Stimulated activated CD8-positive, alpha-beta memory T cell treated with anti-CD3 and anti-CD28 coated beads, Interleukin-4, amount 100 ng/mL, for 48 hours (primary cell): ENCODE data around the gene SLC1A4.
"Not testable (repeated sequence)": the region's sequence is repeated elsewhere in the genome, so short reads cannot be mapped to it uniquely, and the experiment has no call there.

Experiments
- DNase-seq: peaks from one replicate; pipeline ENCODE4 v3.0.0-alpha.2; 2020

The SLC1A4 gene

DNA sequence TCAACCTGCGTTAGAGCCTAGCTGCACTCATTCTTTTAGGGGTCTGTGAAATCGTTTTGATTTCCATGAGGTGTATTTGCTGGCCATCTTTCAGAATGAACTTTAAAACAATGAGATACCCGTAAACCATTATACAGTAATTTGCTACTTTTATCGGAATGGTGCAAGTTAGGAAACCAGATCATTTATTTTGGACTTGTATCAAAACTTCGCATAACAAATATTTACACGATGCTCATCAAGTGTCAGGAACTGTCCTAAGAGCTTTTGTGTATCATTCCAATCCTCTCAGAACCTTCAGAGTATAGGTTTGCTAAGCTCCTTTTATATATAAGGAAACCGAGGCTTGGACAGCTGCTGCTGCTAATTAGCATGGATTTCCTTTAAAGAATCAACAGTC lies 22.4 kb upstream of the SLC1A4 start:
- DNase-seq, result no peak

GRCh38 chr2:64967601-64968000 lies 21.6 kb upstream of the SLC1A4 start:
- no peak for DNase-seq

GRCh38 chr2:64969086-64969485 lies 20.1 kb upstream of the SLC1A4 start:
- DNase-seq, result not testable (repeated sequence)

DNA sequence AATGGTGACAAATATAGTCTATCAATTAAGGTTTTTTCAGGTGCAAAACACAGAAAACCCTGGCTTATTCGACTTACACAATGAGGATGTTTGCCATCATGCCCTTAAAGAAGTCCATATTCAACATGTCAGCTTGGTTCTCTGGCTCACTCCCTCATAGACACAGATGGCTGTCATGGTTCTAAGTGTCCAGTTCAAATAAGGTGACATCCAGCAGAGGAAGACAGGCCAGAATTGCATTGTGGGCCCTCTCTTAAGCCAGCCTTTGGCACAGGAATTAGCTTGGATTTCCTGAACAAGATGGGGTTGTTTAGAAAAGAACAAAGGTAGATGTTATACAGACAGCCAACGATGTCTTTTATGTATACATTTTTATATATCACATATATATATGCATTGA lies 18.7 kb upstream of the SLC1A4 start:
- no peak for DNase-seq

GRCh38 chr2:64972426-64972825 lies 16.8 kb upstream of the SLC1A4 start:
- no peak for DNase-seq

DNA sequence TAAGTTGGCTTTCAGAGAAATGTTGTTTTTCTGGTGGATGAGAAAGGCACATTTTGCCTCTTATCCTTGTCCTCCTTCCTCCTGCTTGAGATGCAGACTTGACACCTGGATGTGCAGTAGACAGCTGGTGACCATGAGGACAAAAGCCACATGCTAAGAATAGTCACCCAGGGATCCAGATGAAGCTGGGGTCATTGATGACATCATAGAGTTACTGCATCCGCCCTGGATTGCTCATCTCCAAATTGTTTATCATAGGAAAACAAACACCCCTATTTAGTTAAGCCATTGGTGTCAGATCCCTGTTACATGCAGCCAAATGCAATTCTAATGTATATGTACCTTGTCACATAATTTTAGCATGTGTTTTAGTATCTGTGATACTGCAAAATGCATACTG lies 16.3 kb upstream of the SLC1A4 start:
- DNase-seq, result no peak

- DNase-seq, result no peak
Measured at GRCh38 chr2:64975232-64975821, 13.9 kb upstream of the SLC1A4 start.

GRCh38 chr2:64976276-64976675 lies 12.9 kb upstream of the SLC1A4 start:
- DNase-seq, result no peak

- no peak for DNase-seq
Measured at GRCh38 chr2:64978514-64979268, 10.5 kb upstream of the SLC1A4 start.

GRCh38 chr2:64979744-64980143 lies 9.5 kb upstream of the SLC1A4 start:
- no peak for DNase-seq

- DNase-seq, result no peak
Measured at GRCh38 chr2:64980183-64980582, 9.0 kb upstream of the SLC1A4 start.

- DNase-seq, result no peak
Measured at GRCh38 chr2:64982311-64982857, 6.8 kb upstream of the SLC1A4 start.

DNA sequence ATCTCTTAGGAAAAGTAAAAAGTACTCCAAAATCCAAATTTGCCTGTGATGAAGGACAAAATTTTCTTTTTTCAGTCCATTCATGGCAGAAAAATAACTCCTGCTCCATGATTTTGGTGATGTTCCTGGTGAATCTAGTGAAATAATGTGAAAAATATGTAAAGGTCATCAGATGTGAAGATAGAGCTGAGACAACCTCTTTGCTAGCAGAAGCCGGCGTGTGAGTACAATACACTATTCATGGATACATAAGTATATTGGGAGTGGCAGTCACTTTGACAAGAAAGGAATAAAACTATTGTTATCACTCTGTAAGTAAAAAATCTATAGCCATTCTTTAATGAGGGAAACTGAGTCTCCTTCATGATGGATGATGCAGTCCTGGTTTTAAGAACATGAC lies 6.3 kb upstream of the SLC1A4 start:
- DNase-seq, result no peak

- no peak for DNase-seq
Measured at GRCh38 chr2:64985447-64985846, 3.8 kb upstream of the SLC1A4 start.

- DNase-seq, result no peak
Measured at GRCh38 chr2:64987001-64987955, 1.9 kb upstream of the SLC1A4 start.

DNA sequence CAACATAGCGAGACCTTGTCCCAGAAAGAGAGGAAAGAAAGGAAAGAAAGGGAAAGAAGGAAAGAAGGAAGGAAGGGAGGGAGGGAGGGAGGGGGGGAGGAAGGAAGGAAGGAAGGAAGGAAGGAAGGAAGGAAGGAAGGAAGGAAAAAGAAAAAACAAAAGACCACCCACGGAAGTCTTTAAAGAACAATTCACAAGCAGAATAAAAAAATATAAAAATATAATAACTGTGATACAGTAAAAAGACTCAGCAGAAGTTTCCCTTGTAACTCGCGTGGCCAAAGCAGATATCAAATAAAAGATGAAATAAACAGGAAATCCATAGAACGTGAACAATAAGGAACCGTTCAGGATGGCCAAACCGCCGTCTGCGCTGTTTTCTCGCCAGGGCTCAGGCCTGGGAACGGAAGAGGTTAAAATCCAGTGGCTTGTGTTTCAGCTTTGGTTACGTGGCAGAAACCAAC lies 1.2 kb upstream of the SLC1A4 start:
- no peak for DNase-seq

- peak; percentile 72 for DNase-seq
Measured at GRCh38 chr2:64988420-64989125, 626 bp upstream of the SLC1A4 start.

GRCh38 chr2:64989982-64990614 lies 899 bp downstream of the SLC1A4 start:
- no peak for DNase-seq

- DNase-seq, result no peak
Measured at GRCh38 chr2:64990876-64991275, 1.7 kb downstream of the SLC1A4 start.

DNA sequence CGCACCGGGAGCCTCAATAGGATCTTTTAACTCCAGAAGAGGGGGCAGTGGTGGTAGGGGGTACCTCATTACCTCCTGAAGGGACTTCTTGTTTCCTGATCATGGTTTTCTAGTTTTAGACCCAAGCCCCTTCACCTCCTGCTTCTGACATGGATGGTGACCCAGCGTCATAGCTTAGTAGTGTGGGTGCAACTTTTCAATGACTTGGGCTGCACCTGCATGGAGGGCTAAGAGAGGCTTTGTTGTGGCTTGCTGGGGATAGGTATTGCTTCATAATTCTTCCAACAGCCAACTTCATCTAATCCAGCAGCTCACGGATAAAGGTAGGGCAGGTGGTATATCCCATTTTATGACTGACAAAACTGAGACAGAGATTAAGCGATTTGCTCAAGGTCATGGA lies 3.0 kb downstream of the SLC1A4 start:
- DNase-seq, result no peak

DNA sequence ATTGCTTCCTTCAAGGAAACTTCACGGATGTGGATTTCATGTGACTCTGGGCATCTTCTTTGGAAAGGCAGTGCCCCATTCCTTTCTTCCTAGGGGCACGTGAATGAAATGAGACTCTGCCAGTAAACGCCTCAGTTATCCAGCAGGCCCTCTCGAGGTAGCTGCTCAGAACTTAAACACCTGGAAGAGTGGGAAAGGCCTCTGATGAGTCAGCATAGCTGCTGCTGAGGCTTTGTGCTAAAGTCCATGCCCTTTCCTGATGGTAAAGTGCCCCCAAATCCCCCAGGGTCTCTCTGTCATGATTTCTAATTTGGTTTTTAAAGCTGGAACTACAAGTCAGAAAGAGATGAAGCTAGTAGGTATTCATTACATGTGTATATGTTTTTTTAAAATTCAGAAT lies 3.8 kb downstream of the SLC1A4 start:
- no peak for DNase-seq

- no peak for DNase-seq
Measured at GRCh38 chr2:64995041-64995440, 5.8 kb downstream of the SLC1A4 start.
